ENCODE data around the gene NR6A1. TPM values are rescaled to one million over a fixed set of nuclear protein-coding genes. Genes with fewer than 3 reads are reported as not detected.

NR6A1 gene
- polyA plus RNA-seq, 1 experiment: 0.10 TPM

GRCh38 chr9:124695280-124695890 lies 75.7 kb downstream of the NR6A1 start:
- no peaks in the 10 kb centered on the region for H3K9me3 ChIP-seq (ENCODE audit: control insufficient read depth, insufficient read depth, low read length)
- no peak overlapping the region for H3K4me3 ChIP-seq (ENCODE audit: low read depth, low read length)
- no peak for TF ChIP-seq CTCF (IDR thresholded peaks at IDR 0.05; ENCODE audit: low read depth, low read length)
- ChIA-PET POLR2A (no interaction called here), CTCF (interaction anchor here (3.0 kb wide), 1 partner anchor 78 kb away, joined by 22 read pairs; no protein-coding TSS in a partner anchor)
- DNase-seq (ENCODE audit: low read depth, low spot score): no peak
- no peaks in the 10 kb centered on the region for H3K27me3 ChIP-seq (ENCODE audit: control insufficient read depth, insufficient read depth, low read length)
- peak overlapping the region; percentile 79 for H3K27ac ChIP-seq (ENCODE audit: low read depth, low read length)

GRCh38 chr9:124694414-124695279 lies 76.5 kb downstream of the NR6A1 start:
- H3K4me3 ChIP-seq (ENCODE audit: low read depth, low read length): no peak overlapping the region
- CTCF ChIA-PET: interaction anchor here (3.0 kb wide), 1 partner anchor 77 kb away, joined by 22 read pairs; no protein-coding TSS in a partner anchor

GRCh38 chr9:124693403-124693802 lies 77.7 kb downstream of the NR6A1 start:
- ChIA-PET CTCF (interaction anchor here (1.3 to 3.0 kb wide), 2 partner anchors 29 to 76 kb away, joined by 3 to 22 read pairs; no protein-coding TSS in a partner anchor), POLR2A (no interaction called here)
- no peak overlapping the region for H3K4me3 ChIP-seq (ENCODE audit: low read depth, low read length)
- no peak for DNase-seq (ENCODE audit: low read depth, low spot score)
- no peaks in the 10 kb centered on the region for H3K27me3 ChIP-seq (ENCODE audit: control insufficient read depth, insufficient read depth, low read length)
- no peaks in the 10 kb centered on the region for H3K9me3 ChIP-seq (ENCODE audit: control insufficient read depth, insufficient read depth, low read length)
- TF ChIP-seq CTCF (IDR thresholded peaks at IDR 0.05; ENCODE audit: low read depth, low read length): no peak
- H3K27ac ChIP-seq (ENCODE audit: low read depth, low read length): no peak overlapping the region

More at GRCh38 chr9:124694414-124695279, 76.5 kb downstream of the NR6A1 start:
- POLR2A ChIA-PET: no interaction called here
- Histone ChIP-seq H3K27me3 (ENCODE audit: control insufficient read depth, insufficient read depth, low read length) (no peaks in the 10 kb centered on the region), H3K27ac (ENCODE audit: low read depth, low read length) (peak overlapping the region; percentile 79), H3K9me3 (ENCODE audit: control insufficient read depth, insufficient read depth, low read length) (no peaks in the 10 kb centered on the region)
- no peak for DNase-seq (ENCODE audit: low read depth, low spot score)
- TF ChIP-seq CTCF (IDR thresholded peaks at IDR 0.05; ENCODE audit: low read depth, low read length): no peak

DNA sequence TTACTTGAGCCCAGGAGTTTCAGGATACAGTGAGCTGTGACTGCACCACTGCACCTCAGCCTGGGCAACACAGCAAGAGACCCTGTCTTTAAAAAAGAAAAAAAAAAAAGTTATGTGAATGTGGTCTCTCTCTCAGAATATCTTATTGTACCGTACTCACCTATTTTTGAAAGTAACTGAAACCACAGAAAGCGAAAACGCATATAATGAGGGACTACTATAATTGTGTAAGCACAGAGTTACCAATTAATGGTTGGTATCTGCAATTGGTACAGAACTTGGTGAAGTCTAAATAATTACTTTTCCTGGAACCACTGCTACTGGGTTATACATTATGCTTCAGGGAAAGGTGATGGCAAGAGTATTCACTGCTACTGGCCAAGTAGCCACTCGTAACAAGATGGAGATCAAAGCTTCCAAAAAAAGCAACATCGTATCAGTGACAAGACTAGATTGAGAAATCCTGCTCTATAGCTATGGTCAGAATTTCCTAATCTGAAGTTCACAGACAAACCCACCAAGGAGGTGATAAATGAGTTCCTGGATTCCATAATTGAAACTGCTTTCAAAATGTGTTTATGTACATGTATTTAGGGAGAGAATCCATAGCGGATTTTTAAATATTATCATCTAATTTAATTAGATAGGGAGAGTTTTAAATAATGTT lies 82.7 kb downstream of the NR6A1 start:
- ChIA-PET CTCF (interaction anchor here (2.9 kb wide), 1 partner anchor 71 kb away, joined by 10 read pairs; no protein-coding TSS in a partner anchor), POLR2A (no interaction called here)
- no peak overlapping the region for H3K27ac ChIP-seq (ENCODE audit: low read depth, low read length)
- H3K4me3 ChIP-seq (ENCODE audit: low read depth, low read length): no peak overlapping the region
- DNase-seq (ENCODE audit: low read depth, low spot score): no peak
- H3K27me3 ChIP-seq (ENCODE audit: control insufficient read depth, insufficient read depth, low read length): no peaks in the 10 kb centered on the region
- TF ChIP-seq CTCF (IDR thresholded peaks at IDR 0.05; ENCODE audit: low read depth, low read length): no peak
- no peaks in the 10 kb centered on the region for H3K9me3 ChIP-seq (ENCODE audit: control insufficient read depth, insufficient read depth, low read length)
